IPS DF 4.7 (cell line): ENCODE data around the gene COL25A1.
"Not testable (repeated sequence)": the region's sequence is repeated elsewhere in the genome, so short reads cannot be mapped to it uniquely, and the experiment has no call there.

Experiments used
- DNase-seq: peaks from one replicate; pipeline ENCODE4 v3.0.0-alpha.2; 2013; ENCODE audit warnings: low spot score; ENCODE audit errors: extremely low read depth

COL25A1 gene

DNA sequence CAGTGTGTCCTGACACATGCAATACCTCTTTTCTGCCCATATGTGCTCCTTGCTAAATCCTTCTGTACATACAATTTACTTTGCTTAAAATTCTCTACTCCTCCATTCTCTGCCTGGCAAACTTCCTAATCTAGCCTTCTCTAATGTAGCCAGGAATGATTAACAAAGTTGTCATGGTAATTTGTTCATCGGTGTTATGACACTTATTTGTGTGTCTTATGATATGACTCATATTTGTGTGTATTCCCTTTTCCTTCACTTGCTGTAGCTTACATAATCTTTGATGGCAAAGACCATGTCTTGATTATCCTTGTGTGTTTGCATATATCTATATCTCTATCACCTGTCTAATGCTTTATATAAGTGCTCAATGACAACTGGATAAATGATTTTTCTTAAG lies 133.3 kb downstream of the COL25A1 start:
- no peak for DNase-seq

DNA sequence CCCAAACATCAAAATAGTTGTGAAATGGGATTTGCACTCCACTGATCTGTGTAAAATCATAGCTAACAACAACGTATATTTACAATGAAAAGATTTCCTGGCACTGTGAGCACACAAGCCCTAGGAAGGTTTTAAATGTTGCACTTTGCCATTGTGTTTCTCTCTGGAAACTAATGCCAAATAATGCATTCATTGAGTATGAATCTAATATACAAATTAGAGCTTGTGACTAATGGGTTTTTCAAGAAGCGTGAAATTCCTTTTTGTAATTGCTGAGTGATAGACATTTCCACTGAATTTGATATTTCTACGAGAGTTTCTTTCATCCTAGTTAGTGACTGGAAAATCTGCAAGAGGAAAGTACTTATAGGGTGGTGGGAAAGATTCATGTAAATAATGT lies 135.9 kb downstream of the COL25A1 start:
- DNase-seq = no peak

- DNase-seq = no peak
These were observed 136.3 kb downstream of the COL25A1 start for GRCh38 chr4:109166126-109166525.

- DNase-seq = no peak
These were observed 138.4 kb downstream of the COL25A1 start for GRCh38 chr4:109164011-109164410.

GRCh38 chr4:109163493-109163892 lies 139.0 kb downstream of the COL25A1 start:
- no peak for DNase-seq

GRCh38 chr4:109162759-109163158 lies 139.7 kb downstream of the COL25A1 start:
- DNase-seq = no peak

- no peak for DNase-seq
These were observed 142.0 kb downstream of the COL25A1 start for GRCh38 chr4:109160494-109160893.

GRCh38 chr4:109157696-109158095 lies 144.8 kb downstream of the COL25A1 start:
- no peak for DNase-seq

DNA sequence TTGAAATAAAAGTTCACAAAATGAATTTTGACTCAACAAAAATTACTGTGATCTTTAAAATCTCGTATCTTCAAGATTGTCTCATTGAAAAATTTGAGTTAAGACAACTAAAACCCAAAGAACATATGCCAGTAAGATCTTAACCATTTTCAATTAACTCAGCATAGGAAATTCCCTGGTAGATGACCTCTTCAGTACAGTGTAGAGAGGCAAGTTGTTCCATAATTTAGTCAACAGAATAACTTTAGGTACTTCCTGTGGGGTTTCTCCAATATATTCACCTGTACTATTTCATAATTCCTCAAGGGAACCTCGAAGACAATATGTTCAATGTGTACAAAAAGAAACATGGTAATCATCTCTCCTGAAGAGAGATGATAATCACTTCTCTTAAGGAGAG lies 145.3 kb downstream of the COL25A1 start:
- DNase-seq = no peak

- no peak for DNase-seq
These were observed 146.1 kb downstream of the COL25A1 start for GRCh38 chr4:109156356-109156755.

DNA sequence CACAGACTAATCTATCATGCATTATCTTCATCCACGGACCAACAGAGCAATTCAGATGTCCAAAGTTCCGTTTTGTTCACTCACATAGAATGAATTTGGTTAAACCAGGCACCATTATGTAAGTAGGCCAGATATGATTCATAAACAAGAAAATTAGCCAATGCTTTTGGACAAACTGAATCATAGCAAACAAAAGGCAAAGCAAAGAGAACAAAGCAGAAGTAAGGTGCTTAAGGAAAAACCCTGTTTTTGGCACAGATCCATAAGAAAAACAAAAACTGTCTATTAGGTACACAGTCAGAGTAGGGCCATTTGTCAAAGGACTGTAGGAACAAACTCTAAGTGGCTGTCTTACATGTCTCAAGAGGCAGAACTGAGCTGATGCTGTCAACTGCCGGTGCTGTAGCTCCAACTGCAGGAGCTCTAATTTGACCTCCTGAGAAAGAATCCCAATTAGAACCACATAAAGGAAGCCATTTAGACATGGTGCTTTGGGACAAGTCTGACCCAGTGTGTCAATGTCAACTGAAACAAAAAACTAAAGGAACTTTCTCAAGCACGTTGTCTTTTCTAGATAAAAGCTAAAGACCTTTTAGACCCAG lies 146.7 kb downstream of the COL25A1 start:
- DNase-seq = no peak

DNA sequence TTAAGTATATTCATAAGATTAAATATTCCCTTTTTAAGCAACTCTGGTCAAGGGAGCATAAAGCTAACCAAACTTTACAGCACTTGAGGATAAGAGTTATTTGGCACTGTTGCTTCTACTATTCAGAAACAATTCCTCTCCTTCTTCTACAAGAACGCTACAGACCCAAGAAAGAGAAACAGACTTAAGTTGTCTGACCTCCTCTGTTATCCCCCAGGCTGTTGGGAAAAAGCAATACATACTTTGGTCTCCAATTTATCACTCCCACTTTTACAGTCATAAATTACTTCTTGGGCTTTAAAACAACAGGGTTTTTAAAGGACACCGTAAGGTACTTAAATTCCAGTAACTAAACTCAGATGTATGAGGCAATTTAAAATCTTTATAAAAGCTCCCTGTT lies 147.4 kb downstream of the COL25A1 start:
- no peak for DNase-seq

- no peak for DNase-seq
These were observed 148.0 kb downstream of the COL25A1 start for GRCh38 chr4:109154424-109154823.

- DNase-seq = no peak
These were observed 152.6 kb downstream of the COL25A1 start for GRCh38 chr4:109149836-109150235.

DNA sequence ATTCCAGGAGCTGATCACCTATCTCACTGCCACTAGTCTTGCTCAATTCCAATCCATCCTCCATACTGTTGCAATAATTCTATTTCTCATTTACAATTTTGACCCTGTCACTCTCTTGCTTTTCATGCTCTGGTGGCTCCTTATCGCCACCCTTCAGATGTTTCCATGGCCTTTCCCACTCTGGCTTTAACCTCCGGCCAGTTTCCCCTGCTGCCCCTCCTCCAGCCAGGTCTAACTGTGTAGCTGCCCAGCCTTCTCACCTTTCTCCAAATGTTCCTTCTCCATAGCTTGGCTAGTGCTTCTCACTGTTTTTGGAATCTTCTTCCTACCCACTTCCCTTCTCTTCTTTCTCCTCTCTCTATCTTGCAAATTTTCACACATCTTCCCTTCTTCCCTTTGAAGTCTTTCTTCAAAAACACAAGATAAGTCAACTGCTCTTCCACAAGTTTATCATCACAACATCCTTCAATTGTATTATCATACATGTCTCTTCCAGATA lies 153.8 kb downstream of the COL25A1 start:
- DNase-seq = no peak

GRCh38 chr4:109147135-109147534 lies 155.3 kb downstream of the COL25A1 start:
- DNase-seq = no peak

- DNase-seq = no peak
These were observed 156.0 kb downstream of the COL25A1 start for GRCh38 chr4:109146499-109146898.

DNA sequence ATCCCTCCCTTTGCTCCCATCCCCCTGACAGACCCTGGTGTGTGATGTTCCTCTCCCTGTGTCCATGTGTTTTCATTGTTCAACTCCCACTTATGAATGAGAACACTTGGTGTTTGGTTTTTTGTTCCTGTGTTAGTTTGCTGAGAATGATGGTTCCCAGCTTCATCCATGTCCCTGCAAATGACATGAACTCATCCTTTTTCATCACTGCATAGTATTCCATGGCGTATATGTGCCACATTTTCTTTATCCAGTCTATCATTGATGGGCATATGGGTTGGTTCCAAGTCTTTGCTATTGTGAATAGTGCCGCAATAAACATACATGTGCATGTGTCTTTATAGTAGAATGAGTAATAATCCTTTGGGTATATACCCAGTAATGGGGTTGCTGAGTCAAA lies 164.3 kb downstream of the COL25A1 start:
- DNase-seq = not testable (repeated sequence)

- no peak for DNase-seq
These were observed 167.5 kb downstream of the COL25A1 start for GRCh38 chr4:109134921-109135320.

DNA sequence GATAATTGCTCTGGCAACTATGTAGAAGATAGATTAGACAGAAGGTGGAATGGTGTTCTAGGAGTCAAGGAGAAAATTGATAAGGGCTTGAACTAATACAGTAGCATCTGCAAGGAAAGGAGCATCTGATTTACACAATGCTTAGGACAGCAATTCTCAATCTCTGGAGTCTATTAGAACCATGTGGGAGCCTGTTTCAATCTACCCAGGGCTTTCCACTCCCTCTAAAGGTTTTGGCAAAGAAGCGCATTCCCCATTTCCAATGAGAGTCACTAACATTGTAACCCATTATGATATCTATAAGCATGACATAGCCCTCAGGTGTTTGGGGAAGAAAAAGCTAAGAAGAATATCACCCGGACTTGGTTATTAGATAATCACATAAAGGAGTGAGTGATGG lies 168.2 kb downstream of the COL25A1 start:
- no peak for DNase-seq

- no peak for DNase-seq
These were observed 170.9 kb downstream of the COL25A1 start for GRCh38 chr4:109131559-109131958.

DNA sequence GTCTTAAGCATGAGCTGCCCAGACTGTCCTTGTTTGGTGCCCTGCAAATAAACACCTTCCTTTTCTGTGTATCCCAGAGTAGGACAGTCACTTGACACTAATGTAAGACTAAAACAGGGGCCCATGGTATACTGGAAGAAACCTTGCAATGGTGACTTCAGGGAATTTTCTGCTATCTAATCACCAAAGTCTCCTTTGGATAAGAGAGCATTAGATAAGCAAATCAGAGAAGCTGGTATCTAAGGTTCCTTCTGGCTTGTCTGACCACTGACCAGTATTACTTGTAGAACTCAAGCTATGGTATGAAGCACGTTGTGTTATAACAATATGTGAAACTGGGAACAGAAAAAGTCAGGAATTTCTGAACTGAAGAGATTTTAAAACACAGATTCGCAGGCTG lies 173.9 kb downstream of the COL25A1 start:
- no peak for DNase-seq

DNA sequence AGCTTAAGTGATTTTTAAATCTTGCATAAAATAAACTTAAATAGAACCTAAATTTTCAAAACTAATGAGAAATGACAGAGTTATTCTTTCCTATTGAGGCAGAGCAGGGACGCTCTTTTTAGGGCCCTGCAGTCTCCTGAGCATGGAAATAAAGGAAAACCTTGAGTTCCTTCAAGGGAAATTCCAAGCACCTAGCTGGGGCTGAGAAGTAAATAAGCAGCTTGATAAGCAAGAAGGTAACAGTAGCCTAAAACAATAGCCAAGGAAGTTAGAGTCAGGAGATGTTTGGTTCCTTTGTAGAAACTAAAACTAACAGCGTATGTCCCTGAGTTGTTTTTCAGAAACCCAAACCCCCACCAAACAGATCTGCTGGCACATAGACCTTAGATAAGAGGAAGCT lies 174.6 kb downstream of the COL25A1 start:
- no peak for DNase-seq

DNA sequence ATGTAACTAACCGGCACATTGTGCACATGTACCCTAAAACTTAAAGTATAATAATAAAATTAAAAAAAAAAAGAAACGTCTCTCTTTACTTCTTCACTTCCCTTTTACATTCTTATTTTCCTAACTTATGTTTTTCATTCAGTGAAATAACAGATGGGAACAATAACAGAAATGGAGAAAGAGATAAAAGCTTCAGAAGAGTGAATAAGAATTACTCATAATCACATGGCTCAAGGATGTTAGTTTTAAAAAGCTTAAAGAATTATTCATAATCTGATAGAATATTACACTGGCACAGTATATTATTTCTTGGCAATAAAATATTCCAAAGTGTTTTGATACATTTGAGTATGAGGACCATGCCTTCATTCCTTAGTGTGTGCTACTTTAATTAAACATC lies 175.6 kb downstream of the COL25A1 start:
- DNase-seq = no peak
